ENCODE data around the gene KLLN. TPM values are rescaled to one million over a fixed set of nuclear protein-coding genes. Genes with fewer than 3 reads are reported as not detected.

KLLN gene
- total and polyA plus RNA-seq, 2 donors (not counting 1 experiment from before 2014, with no cell fraction given), result 0.45 to 2.2 TPM

GRCh38 chr10:87816898-87817608 lies 46.3 kb downstream of the KLLN start:
- ChIA-PET POLR2A (interaction anchor here (3.4 kb wide), 1 partner anchor 45 kb away, joined by 27 read pairs; the partner anchor contains the start of genes KLLN and PTEN), CTCF (interaction anchor here (1.0 to 2.6 kb wide), 2 partner anchors 573 to 736 kb away, joined by 4 to 12 read pairs; no protein-coding TSS in a partner anchor)
- Histone ChIP-seq H3K4me1 (ENCODE audit: control insufficient read depth in 2 of 2, insufficient read depth in 2 of 2, low read length in 2 of 2) (peaks cover 15 to 25% of the 10 kb centered on the region in 2 donors), H3K4me2 (replicated peaks; ENCODE audit: low read depth, low read length, poor library complexity, severe bottlenecking) (peak overlapping the region; percentile 84), H3K9ac (ENCODE audit: low read length) (peak overlapping the region; percentile 87), H3K4me3 (ENCODE audit: control extremely low read depth in 1 of 5, extremely low read depth in 1 of 5, insufficient read depth in 1 of 5, low read depth in 2 of 5, low read length in 4 of 5) (peak overlapping the region; percentile 84 to 93 (median 87)), H3K27me3 (replicated peaks in 1 of 4; ENCODE audit: control extremely low read depth in 1 of 4, control insufficient read depth in 3 of 4, insufficient read depth in 4 of 4, low read length in 3 of 4) (no peaks in the 10 kb centered on the region), H3K27ac (ENCODE audit: low read length in 2 of 2) (peak overlapping the region; percentile 91 to 95), H3K79me2 (ENCODE audit: control insufficient read depth, insufficient read depth, low read length) (peaks cover 55% of the 10 kb centered on the region), H2AFZ (ENCODE audit: insufficient read depth, low read depth, low read length, poor library complexity, severe bottlenecking) (peak overlapping the region; percentile 88), H3K9me3 (ENCODE audit: control extremely low read depth in 1 of 3, control insufficient read depth in 2 of 3, insufficient read depth in 1 of 3, low read length in 2 of 3) (no peaks in the 10 kb centered on the region), H3K36me3 (replicated peaks in 1 of 2; ENCODE audit: control extremely low read depth in 1 of 2, control insufficient read depth in 1 of 2, extremely low read depth in 1 of 2, insufficient read depth in 2 of 2, low read length in 1 of 2) (peaks cover 0 to 8% of the 10 kb centered on the region in 2 experiments), H4K20me1 (ENCODE audit: control insufficient read depth, insufficient read depth, low read length, poor library complexity, severe bottlenecking) (peaks cover 27% of the 10 kb centered on the region)
- H3K27ac Mint-ChIP-seq, result peak overlapping the region; percentile 97
- H3K27me3 Mint-ChIP-seq, result no peaks in the 10 kb centered on the region
- intact Hi-C loops (cut with micrococcal nuclease), result loop anchor here (5.0 kb wide), 1 partner anchor 1595 kb away; the partner anchor contains the start of gene IFIT5
- ATAC-seq (ENCODE audit: low read depth) (no peak), DNase-seq (no peak)
- no peaks in the 10 kb centered on the region for H3K9me3 Mint-ChIP-seq (ENCODE audit: insufficient read depth)
- H3K4me3 Mint-ChIP-seq, result peak overlapping the region; percentile 96
- TF ChIP-seq CTCF (IDR thresholded peaks at IDR 0.05) (no peak), EZH2 (IDR thresholded peaks at IDR 0.05; ENCODE audit: borderline replicate concordance, insufficient read depth, low read depth, low read length, poor library complexity, severe bottlenecking) (no peak)
- WGBS (ENCODE audit: insufficient coverage), result 0% methylated on average over 1 of the region's 10 CpGs
- H3K4me1 Mint-ChIP-seq, result peaks cover 37% of the 10 kb centered on the region

Measured in B cell (primary cell).